ENCODE results near the gene PHF2.

DNA sequence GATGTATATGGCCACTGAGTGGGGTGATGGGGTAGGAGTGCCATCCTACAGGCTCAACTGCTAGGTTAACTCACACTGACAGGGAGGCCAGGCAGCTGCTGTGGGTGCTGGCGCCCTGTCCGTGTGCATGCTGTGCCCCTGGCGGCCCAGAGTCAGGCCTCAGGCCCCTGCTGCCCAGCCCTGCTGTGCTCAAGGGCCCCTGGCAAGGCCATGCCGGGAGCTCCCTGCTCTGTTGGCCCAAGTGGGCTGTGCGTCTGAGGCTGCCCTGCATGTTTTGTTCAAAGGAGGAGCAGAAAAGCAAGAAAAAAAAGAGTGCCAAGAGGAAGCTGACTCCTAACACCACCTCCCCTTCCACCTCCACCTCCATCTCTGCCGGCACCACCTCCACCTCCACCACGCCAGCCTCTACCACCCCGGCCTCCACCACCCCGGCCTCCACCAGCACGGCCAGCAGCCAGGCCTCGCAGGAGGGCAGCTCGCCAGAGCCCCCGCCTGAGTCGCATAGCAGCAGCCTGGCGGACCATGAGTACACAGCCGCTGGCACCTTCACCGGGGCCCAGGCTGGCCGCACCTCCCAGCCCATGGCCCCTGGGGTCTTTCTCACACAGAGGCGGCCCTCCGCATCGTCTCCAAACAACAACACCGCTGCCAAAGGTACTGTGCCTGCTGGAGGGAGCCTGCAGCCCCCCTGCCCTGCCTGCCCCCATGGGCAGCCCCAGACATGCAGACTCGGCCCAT is 100.1 kb downstream of the PHF2 start:
- TF ChIP-seq, protein P1, sequence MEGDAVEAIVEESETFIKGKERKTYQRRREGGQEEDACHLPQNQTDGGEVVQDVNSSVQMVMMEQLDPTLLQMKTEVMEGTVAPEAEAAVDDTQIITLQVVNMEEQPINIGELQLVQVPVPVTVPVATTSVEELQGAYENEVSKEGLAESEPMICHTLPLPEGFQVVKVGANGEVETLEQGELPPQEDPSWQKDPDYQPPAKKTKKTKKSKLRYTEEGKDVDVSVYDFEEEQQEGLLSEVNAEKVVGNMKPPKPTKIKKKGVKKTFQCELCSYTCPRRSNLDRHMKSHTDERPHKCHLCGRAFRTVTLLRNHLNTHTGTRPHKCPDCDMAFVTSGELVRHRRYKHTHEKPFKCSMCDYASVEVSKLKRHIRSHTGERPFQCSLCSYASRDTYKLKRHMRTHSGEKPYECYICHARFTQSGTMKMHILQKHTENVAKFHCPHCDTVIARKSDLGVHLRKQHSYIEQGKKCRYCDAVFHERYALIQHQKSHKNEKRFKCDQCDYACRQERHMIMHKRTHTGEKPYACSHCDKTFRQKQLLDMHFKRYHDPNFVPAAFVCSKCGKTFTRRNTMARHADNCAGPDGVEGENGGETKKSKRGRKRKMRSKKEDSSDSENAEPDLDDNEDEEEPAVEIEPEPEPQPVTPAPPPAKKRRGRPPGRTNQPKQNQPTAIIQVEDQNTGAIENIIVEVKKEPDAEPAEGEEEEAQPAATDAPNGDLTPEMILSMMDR (IDR thresholded peaks at IDR 0.05), result no peak
- no peak for TF ChIP-seq POLR2AphosphoS5 (IDR thresholded peaks at IDR 0.05)
- TF ChIP-seq POLR2A (IDR thresholded peaks at IDR 0.05), result no peak
